PC-9 (cell line): Measurements from ENCODE around the gene DNAAF9.

Experiments used
- EZH2 ChIP-seq: fragments of 200-600 bp; sonication (generic); IDR thresholded peaks from 2 replicates; pipeline ENCODE4 v1.8.0; 2017; ENCODE audit warnings: antibody characterized with exemption, low read depth
- TF ChIP-seq, protein P1 (sequence below): fragments of 200-600 bp; sonication (generic); conservative IDR thresholded peaks from 2 replicates; pipeline ENCODE4 v1.6.1; 2017; ENCODE audit warnings: mixed run types, antibody characterized with exemption, mild to moderate bottlenecking, moderate library complexity

- TF ChIP-seq, protein P1, sequence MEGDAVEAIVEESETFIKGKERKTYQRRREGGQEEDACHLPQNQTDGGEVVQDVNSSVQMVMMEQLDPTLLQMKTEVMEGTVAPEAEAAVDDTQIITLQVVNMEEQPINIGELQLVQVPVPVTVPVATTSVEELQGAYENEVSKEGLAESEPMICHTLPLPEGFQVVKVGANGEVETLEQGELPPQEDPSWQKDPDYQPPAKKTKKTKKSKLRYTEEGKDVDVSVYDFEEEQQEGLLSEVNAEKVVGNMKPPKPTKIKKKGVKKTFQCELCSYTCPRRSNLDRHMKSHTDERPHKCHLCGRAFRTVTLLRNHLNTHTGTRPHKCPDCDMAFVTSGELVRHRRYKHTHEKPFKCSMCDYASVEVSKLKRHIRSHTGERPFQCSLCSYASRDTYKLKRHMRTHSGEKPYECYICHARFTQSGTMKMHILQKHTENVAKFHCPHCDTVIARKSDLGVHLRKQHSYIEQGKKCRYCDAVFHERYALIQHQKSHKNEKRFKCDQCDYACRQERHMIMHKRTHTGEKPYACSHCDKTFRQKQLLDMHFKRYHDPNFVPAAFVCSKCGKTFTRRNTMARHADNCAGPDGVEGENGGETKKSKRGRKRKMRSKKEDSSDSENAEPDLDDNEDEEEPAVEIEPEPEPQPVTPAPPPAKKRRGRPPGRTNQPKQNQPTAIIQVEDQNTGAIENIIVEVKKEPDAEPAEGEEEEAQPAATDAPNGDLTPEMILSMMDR = no peak
- no peak for TF ChIP-seq EZH2
Observed at GRCh38 chr20:3413393-3413889, 6.0 kb upstream of the DNAAF9 start.
